Astrocyte of the cerebellum (primary cell): ENCODE results near the gene ZNF326.

ENCODE experiments used
- DNase-seq: peaks from one replicate; pipeline ENCODE4 v3.0.0-alpha.2; 2011; ENCODE audit warnings: low read depth
- H3K4me3 ChIP-seq: 2 replicates; pipeline ENCODE4 v1.5.1; 2011; ENCODE audit warnings: mild to moderate bottlenecking, low read depth, low read length, moderate library complexity
- in situ Hi-C: cut with HindIII; loops from 2 replicates; pipeline ENCODE4 v1.10.0; 2017; ENCODE audit warnings: low sequenced_read_pairs
- TF ChIP-seq, protein P1 (sequence below): IDR thresholded peaks from 2 replicates; pipeline ENCODE4 v1.5.1; 2012; ENCODE audit warnings: low read length, low read depth, moderate library complexity, mild to moderate bottlenecking; ENCODE audit errors: missing control alignments

Gene ZNF326

DNA sequence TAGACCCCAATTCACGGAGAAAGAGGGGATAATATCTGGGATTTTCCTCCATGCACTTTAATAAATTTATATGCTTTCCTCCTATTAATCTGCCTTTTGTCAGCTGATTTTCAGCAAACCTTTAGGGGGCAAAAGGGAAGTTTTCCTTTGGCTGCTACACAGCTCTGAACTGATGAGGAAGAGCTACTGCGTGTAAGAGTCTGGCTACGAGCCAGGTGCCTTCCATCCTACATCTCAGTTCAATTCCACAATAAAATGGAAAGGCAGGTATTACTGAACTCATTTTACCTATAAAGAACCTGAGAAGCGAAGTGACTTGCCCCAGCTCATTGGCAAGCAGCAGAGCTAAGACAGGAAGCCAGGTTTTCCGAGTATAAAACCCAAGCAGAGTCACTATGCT lies 28.3 kb upstream of the ZNF326 start:
- in situ Hi-C loops: loop anchor here (25.0 kb wide), 1 partner anchor 329 kb away; the partner anchor contains the start of gene LRRC8C
- no peak overlapping the region for H3K4me3 ChIP-seq
- TF ChIP-seq, protein P1, sequence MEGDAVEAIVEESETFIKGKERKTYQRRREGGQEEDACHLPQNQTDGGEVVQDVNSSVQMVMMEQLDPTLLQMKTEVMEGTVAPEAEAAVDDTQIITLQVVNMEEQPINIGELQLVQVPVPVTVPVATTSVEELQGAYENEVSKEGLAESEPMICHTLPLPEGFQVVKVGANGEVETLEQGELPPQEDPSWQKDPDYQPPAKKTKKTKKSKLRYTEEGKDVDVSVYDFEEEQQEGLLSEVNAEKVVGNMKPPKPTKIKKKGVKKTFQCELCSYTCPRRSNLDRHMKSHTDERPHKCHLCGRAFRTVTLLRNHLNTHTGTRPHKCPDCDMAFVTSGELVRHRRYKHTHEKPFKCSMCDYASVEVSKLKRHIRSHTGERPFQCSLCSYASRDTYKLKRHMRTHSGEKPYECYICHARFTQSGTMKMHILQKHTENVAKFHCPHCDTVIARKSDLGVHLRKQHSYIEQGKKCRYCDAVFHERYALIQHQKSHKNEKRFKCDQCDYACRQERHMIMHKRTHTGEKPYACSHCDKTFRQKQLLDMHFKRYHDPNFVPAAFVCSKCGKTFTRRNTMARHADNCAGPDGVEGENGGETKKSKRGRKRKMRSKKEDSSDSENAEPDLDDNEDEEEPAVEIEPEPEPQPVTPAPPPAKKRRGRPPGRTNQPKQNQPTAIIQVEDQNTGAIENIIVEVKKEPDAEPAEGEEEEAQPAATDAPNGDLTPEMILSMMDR: no peak
- DNase-seq: no peak

- in situ Hi-C loops: loop anchor here (25.0 kb wide), 1 partner anchor 334 kb away; the partner anchor contains the start of gene LRRC8C
- TF ChIP-seq, protein P1: no peak
- no peak for DNase-seq
- no peak overlapping the region for H3K4me3 ChIP-seq
Measured at GRCh38 chr1:89971600-89971999, 23.3 kb upstream of the ZNF326 start.

- in situ Hi-C loops: loop anchor here (25.0 kb wide), 1 partner anchor 335 kb away; the partner anchor contains the start of gene LRRC8C
- H3K4me3 ChIP-seq: no peak overlapping the region
Measured at GRCh38 chr1:89972024-89972423, 22.9 kb upstream of the ZNF326 start.

GRCh38 chr1:89973471-89974127 lies 21.3 kb upstream of the ZNF326 start:
- H3K4me3 ChIP-seq: no peak overlapping the region
- in situ Hi-C loops: loop anchor here (25.0 kb wide), 1 partner anchor 336 kb away; the partner anchor contains the start of gene LRRC8C
- no peak for DNase-seq
- TF ChIP-seq, protein P1: no peak

More at GRCh38 chr1:89972024-89972423, 22.9 kb upstream of the ZNF326 start:
- TF ChIP-seq, protein P1: no peak
- no peak for DNase-seq

- H3K4me3 ChIP-seq: no peak overlapping the region
- DNase-seq: no peak
- TF ChIP-seq, protein P1: no peak
- in situ Hi-C loops: loop anchor here (25.0 kb wide), 1 partner anchor 337 kb away; the partner anchor contains the start of gene LRRC8C
Measured at GRCh38 chr1:89974256-89974655, 20.7 kb upstream of the ZNF326 start.

DNA sequence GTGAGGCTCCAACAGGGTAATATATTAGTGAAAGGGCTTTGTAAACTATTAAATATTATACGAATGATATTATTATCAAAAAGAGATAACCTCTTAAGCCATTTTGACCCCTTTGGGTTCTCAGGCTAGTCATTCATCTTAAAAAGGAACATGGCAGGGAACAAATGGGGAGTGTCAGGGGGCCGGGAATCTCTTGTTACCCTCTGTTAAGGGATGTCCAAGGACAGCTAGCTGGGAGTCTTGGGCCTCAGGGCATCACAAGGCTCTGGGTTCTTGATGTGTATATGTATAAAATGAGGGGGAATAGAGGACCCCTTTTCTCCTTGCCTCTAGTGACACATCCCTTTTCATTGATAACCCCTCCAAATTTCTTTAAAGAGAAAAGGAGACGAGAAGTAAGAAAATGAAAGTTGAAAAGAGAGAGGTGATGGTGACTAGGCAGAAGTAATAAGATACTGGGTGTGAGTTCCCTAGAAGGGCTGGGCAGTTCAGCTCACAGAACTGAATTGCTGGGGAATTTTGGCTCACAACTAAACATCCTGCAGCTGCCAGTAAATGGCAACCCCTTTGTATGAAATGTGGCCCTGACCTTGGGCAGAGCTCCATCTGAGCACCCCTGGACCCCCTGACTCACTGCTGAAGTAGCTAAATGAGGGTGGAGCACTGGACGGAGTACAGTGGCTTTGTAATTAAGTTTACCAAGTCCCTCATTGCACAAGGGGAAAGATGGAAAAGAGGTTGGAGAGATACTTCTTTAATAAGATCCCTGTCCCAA lies 20.0 kb upstream of the ZNF326 start:
- no peak overlapping the region for H3K4me3 ChIP-seq
- TF ChIP-seq, protein P1: no peak
- in situ Hi-C loops: loop anchor here (25.0 kb wide), 1 partner anchor 338 kb away; the partner anchor contains the start of gene LRRC8C

More for the DNA sequence above, 20.0 kb upstream of the ZNF326 start:
- DNase-seq: peak; percentile 60
